Loucy (cell line): ENCODE results near the gene PHLDB1.

Source experiments
- EZH2phosphoT487 ChIP-seq: fragments of 200-600 bp; IDR thresholded peaks from 2 replicates; pipeline ENCODE4 v1.6.1; 2018; ENCODE audit warnings: antibody characterized with exemption, mild to moderate bottlenecking, moderate library complexity, borderline replicate concordance
- TF ChIP-seq, protein P1 (sequence below): fragments of 200-600 bp; sonication (generic); conservative IDR thresholded peaks from 2 replicates; pipeline ENCODE4 v1.5.1; 2014; ENCODE audit warnings: mild to moderate bottlenecking, antibody characterized with exemption, low read length

DNA sequence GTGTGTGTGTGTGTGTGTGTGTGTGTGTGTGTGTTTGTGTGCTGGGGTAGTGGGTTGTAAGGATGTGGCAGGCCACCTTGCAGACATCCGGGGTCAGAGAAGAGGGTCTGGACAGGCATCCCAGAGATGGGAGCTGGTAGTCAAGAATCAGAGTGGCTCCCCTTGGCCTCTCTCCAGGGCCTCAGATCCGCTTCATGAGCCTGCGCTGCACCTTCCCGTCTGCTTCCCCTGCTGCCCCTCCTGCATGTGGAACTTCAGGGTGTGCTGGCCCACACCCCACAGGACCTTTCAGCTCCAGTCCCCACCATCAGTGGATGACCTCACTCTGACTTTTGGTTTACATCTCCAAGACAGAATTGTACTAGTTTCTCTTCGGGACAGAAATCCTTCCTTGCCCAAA is 40.9 kb downstream of the PHLDB1 start:
- TF ChIP-seq, protein P1, sequence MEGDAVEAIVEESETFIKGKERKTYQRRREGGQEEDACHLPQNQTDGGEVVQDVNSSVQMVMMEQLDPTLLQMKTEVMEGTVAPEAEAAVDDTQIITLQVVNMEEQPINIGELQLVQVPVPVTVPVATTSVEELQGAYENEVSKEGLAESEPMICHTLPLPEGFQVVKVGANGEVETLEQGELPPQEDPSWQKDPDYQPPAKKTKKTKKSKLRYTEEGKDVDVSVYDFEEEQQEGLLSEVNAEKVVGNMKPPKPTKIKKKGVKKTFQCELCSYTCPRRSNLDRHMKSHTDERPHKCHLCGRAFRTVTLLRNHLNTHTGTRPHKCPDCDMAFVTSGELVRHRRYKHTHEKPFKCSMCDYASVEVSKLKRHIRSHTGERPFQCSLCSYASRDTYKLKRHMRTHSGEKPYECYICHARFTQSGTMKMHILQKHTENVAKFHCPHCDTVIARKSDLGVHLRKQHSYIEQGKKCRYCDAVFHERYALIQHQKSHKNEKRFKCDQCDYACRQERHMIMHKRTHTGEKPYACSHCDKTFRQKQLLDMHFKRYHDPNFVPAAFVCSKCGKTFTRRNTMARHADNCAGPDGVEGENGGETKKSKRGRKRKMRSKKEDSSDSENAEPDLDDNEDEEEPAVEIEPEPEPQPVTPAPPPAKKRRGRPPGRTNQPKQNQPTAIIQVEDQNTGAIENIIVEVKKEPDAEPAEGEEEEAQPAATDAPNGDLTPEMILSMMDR, result no peak
- no peak for TF ChIP-seq EZH2phosphoT487
